H9 (cell line): ENCODE data around the gene C14orf132. TPM values are rescaled to one million over a fixed set of nuclear protein-coding genes. Genes with fewer than 3 reads are reported as not detected.
A peak's percentile ranks its signal among the peaks of the same experiment; 100 is the strongest.

ENCODE experiments used
- DNase-seq: peaks from one replicate; pipeline ENCODE4 v3.0.0-alpha.2; 2017
- H2AFZ ChIP-seq: one replicate; pipeline ENCODE4 v1.6.1; 2013; ENCODE audit warnings: mild to moderate bottlenecking, low read length, control low read depth, moderate library complexity
- H2AK5ac ChIP-seq: 2 replicates; pipeline ENCODE4 v1.6.1; 2013; ENCODE audit warnings: low read length, control low read depth, mixed read lengths; ENCODE audit not compliant: insufficient read length
- H2BK120ac ChIP-seq: one replicate; pipeline ENCODE4 v1.6.1; 2013; ENCODE audit warnings: low read depth, mild to moderate bottlenecking, low read length, control low read depth, inconsistent platforms; ENCODE audit not compliant: poor library complexity, severe bottlenecking
- H2BK12ac ChIP-seq: 2 replicates; pipeline ENCODE4 v1.6.1; 2013; ENCODE audit warnings: low read length, control low read depth, mixed read lengths, low read depth; ENCODE audit not compliant: insufficient read length
- H2BK15ac ChIP-seq: 2 replicates; pipeline ENCODE4 v1.6.1; 2013; ENCODE audit warnings: low read depth, low read length, control low read depth
- H2BK20ac ChIP-seq: one replicate; pipeline ENCODE4 v1.6.1; 2013; ENCODE audit warnings: low read depth, mild to moderate bottlenecking, low read length, control low read depth, inconsistent platforms; ENCODE audit not compliant: poor library complexity, severe bottlenecking
- H2BK5ac ChIP-seq: 2 replicates; pipeline ENCODE4 v1.6.1; 2013; ENCODE audit warnings: low read length, control low read depth, mixed read lengths; ENCODE audit not compliant: insufficient read length
- H3K14ac ChIP-seq: 2 replicates; pipeline ENCODE4 v1.6.1; 2013; ENCODE audit warnings: low read length, control low read depth; ENCODE audit not compliant: insufficient read depth
- H3K18ac ChIP-seq: 2 replicates; pipeline ENCODE4 v1.6.1; 2013; ENCODE audit warnings: low read depth, mild to moderate bottlenecking, mixed read lengths, low read length, control low read depth; ENCODE audit not compliant: insufficient read length
- H3K23ac ChIP-seq: 2 replicates; pipeline ENCODE4 v1.6.1; 2013; ENCODE audit warnings: low read length, control low read depth, mixed read lengths, low read depth; ENCODE audit not compliant: insufficient read length
- H3K23me2 ChIP-seq: 2 replicates; pipeline ENCODE4 v1.6.1; 2013; ENCODE audit warnings: low read depth, mild to moderate bottlenecking, mixed read lengths, low read length, control low read depth; ENCODE audit not compliant: insufficient read length, poor library complexity, severe bottlenecking
- H3K27ac ChIP-seq: 2 replicates; pipeline ENCODE4 v1.5.1; 2013; ENCODE audit warnings: low read length, control low read depth, mixed read lengths, low read depth; ENCODE audit not compliant: insufficient read length
- H3K27me3 ChIP-seq: 2 replicates; pipeline ENCODE4 v1.6.1; 2013; ENCODE audit warnings: low read length, control low read depth, inconsistent platforms; ENCODE audit not compliant: insufficient read depth
- H3K4ac ChIP-seq: 2 replicates; pipeline ENCODE4 v1.6.1; 2013; ENCODE audit warnings: low read depth, mild to moderate bottlenecking, control low read depth, inconsistent platforms, low read length, moderate library complexity
- H3K4me1 ChIP-seq: 2 replicates; pipeline ENCODE4 v1.6.1; 2013; ENCODE audit warnings: low read length, control low read depth, inconsistent platforms; ENCODE audit not compliant: insufficient read depth
- H3K4me2 ChIP-seq: 2 replicates; pipeline ENCODE4 v1.6.1; 2013; ENCODE audit warnings: low read length, control low read depth, mixed read lengths; ENCODE audit not compliant: insufficient read length, insufficient read depth
- H3K56ac ChIP-seq: 2 replicates; pipeline ENCODE4 v1.6.1; 2013; ENCODE audit warnings: low read depth, mild to moderate bottlenecking, mixed read lengths, low read length, control low read depth; ENCODE audit not compliant: insufficient read length
- H3K79me1 ChIP-seq: 2 replicates; pipeline ENCODE4 v1.6.1; 2013; ENCODE audit warnings: low read depth, mild to moderate bottlenecking, moderate library complexity, low read length, control low read depth, inconsistent platforms; ENCODE audit not compliant: insufficient read depth, poor library complexity, severe bottlenecking
- H3K79me2 ChIP-seq: 2 replicates; pipeline ENCODE4 v1.6.1; 2013; ENCODE audit warnings: low read length, control low read depth, inconsistent platforms; ENCODE audit not compliant: insufficient read depth
- H3K9ac ChIP-seq: 2 replicates; pipeline ENCODE4 v1.6.1; 2013; ENCODE audit warnings: low read length, control low read depth, mixed read lengths; ENCODE audit not compliant: insufficient read length; ENCODE audit errors: extremely low read depth
- H3K9me3 ChIP-seq: one replicate; pipeline ENCODE4 v1.6.1; 2013; ENCODE audit warnings: low read depth, low read length, inconsistent platforms; ENCODE audit not compliant: control insufficient read depth
- H3T11ph ChIP-seq: one replicate; pipeline ENCODE4 v1.6.1; 2013; ENCODE audit warnings: mild to moderate bottlenecking, low read length, control low read depth, inconsistent platforms
- H4K20me1 ChIP-seq: one replicate; pipeline ENCODE4 v1.6.1; 2013; ENCODE audit not compliant: control insufficient read depth, insufficient read length, insufficient read depth
- H4K5ac ChIP-seq: 2 replicates; pipeline ENCODE4 v1.6.1; 2013; ENCODE audit warnings: low read depth, mild to moderate bottlenecking, mixed read lengths, low read length, control low read depth; ENCODE audit not compliant: insufficient read length
- H4K8ac ChIP-seq: replicated peaks from 2 replicates; pipeline ENCODE4 v1.6.1; 2013; ENCODE audit warnings: low read length, control low read depth, mixed read lengths, low read depth; ENCODE audit not compliant: insufficient read length
- H4K91ac ChIP-seq: 2 replicates; pipeline ENCODE4 v1.6.1; 2013; ENCODE audit warnings: low read depth, mild to moderate bottlenecking, moderate library complexity, mixed read lengths, low read length, control low read depth; ENCODE audit not compliant: insufficient read length
- H3K27ac Mint-ChIP-seq, 3 experiments: 2 replicates in 2 of 3; 3 replicates in 1 of 3; pipeline ENCODE4 v1.8.0; 2020 to 2021; ENCODE audit warnings: mixed read lengths in 3 of 3, mild to moderate bottlenecking in 1 of 3, moderate library complexity in 1 of 3
- H3K27me3 Mint-ChIP-seq: 2 replicates; pipeline ENCODE4 v1.8.0; 2021; ENCODE audit warnings: low read depth, mild to moderate bottlenecking, moderate library complexity, mixed read lengths
- H3K36me3 Mint-ChIP-seq, 3 experiments: 2 replicates in 2 of 3; 3 replicates in 1 of 3; pipeline ENCODE4 v1.8.0; 2020 to 2021; ENCODE audit warnings: low read depth in 3 of 3, mixed read lengths in 3 of 3; ENCODE audit not compliant: insufficient read depth in 1 of 3
- H3K4me1 Mint-ChIP-seq, 2 experiments: 2 replicates each; pipeline ENCODE4 v1.8.0; 2020; ENCODE audit warnings: mixed read lengths in 2 of 2
- H3K4me3 Mint-ChIP-seq, 2 experiments: 2 replicates in 1 of 2; 3 replicates in 1 of 2; pipeline ENCODE4 v1.8.0; 2020 to 2021; ENCODE audit warnings: mild to moderate bottlenecking in 2 of 2, mixed read lengths in 2 of 2, moderate library complexity in 1 of 2
- H3K9me3 Mint-ChIP-seq, 2 experiments: 2 replicates in 1 of 2; 3 replicates in 1 of 2; pipeline ENCODE4 v1.8.0; 2020; ENCODE audit warnings: mild to moderate bottlenecking in 2 of 2, mixed read lengths in 2 of 2, moderate library complexity in 1 of 2
- CTCF ChIP-seq: fragments of 200-600 bp; sonication (generic); conservative IDR thresholded peaks from 3 replicates; pipeline ENCODE4 v1.8.0; 2021; ENCODE audit warnings: antibody characterized with exemption, mild to moderate bottlenecking
- WGBS: extraction: QIAGEN DNeasy Blood & Tissue Kit; methylation state at CpG from one replicate; pipeline ENCODE4 v1.1.7; 2013; ENCODE audit warnings: missing lambda C conversion rate, low lambda C conversion rate, mixed read lengths; ENCODE audit not compliant: insufficient read length; ENCODE audit errors: extremely low coverage; 5-methylcytosine and 5-hydroxymethylcytosine counted together
- total RNA-seq: library from RNA; stranded (reverse); gene quantifications from 2 replicates; pipeline ENCODE4 v1.2.1, GENCODE V29; 2021

The C14orf132 gene
- total RNA-seq, 1 experiment from 2014 or later = 5.7 TPM

- H3K79me1 ChIP-seq = no peaks in the 10 kb centered on the region
- H4K20me1 ChIP-seq = no peaks in the 10 kb centered on the region
- peaks cover 9% of the 10 kb centered on the region for H3K23me2 ChIP-seq
- DNase-seq = peak; percentile 61
- H3K9ac ChIP-seq = peak overlapping the region; percentile 51
- H3K18ac ChIP-seq = peak overlapping the region; percentile 50
- WGBS = no CpG with 5 or more reads among the region's 56 CpGs
- H2BK20ac ChIP-seq = no peak overlapping the region
- H3K23ac ChIP-seq = no peak overlapping the region
- Mint-ChIP-seq H3K9me3 (no peaks in the 10 kb centered on the region; a peak in 1 of 5 replicates), H3K27me3 (peaks cover 75% of the 10 kb centered on the region), H3K36me3 (peaks cover 0 to 3% (median 0%) of the 10 kb centered on the region in 3 experiments; a peak in 3 of 7 replicates), H3K4me3 (peak overlapping the region; percentile 80 to 91), H3K4me1 (peaks cover 15 to 25% of the 10 kb centered on the region in 2 experiments), H3K27ac (peak overlapping the region in 1 of 3 experiments; percentile 68; a peak in 1 of 7 replicates)
- H3K79me2 ChIP-seq = peaks cover 2% of the 10 kb centered on the region; the same call in 1 of the 2 replicates
- H2BK120ac ChIP-seq = no peak overlapping the region
- H3T11ph ChIP-seq = no peak overlapping the region
- no peak overlapping the region for H4K91ac ChIP-seq
- no peak overlapping the region for H3K27ac ChIP-seq
- TF ChIP-seq CTCF = peak; percentile 59
- H3K4me2 ChIP-seq = peak overlapping the region; percentile 70
- H2AFZ ChIP-seq = no peak overlapping the region
- no peak overlapping the region for H2BK15ac ChIP-seq
- no peaks in the 10 kb centered on the region for H3K9me3 ChIP-seq
- H4K5ac ChIP-seq = no peak overlapping the region
- H4K8ac ChIP-seq = no peak overlapping the region
- peak overlapping the region; percentile 53 for H3K14ac ChIP-seq
- H3K4me1 ChIP-seq = peaks cover 3% of the 10 kb centered on the region; the same call in 1 of the 2 replicates
- H3K56ac ChIP-seq = no peak overlapping the region
- peaks cover 13% of the 10 kb centered on the region for H3K27me3 ChIP-seq
- no peak overlapping the region for H3K4ac ChIP-seq
- no peak overlapping the region for H2BK5ac ChIP-seq
- H2BK12ac ChIP-seq = no peak overlapping the region
- H2AK5ac ChIP-seq = no peak overlapping the region
These were observed 610 bp downstream of the C14orf132 start for GRCh38 chr14:96039633-96040311.
